GM21825 (cell line): ENCODE measurements around the gene PAFAH1B1.
"Not testable (repeated sequence)": the region's sequence is repeated elsewhere in the genome, so short reads cannot be mapped to it uniquely, and the experiment has no call there.

ENCODE experiments used
- ATAC-seq: cut with Tn5 transposase; IDR thresholded peaks from one replicate; pipeline ENCODE4 v1.9.1; 2021; ENCODE audit warnings: mild to moderate bottlenecking, moderate library complexity; ENCODE audit not compliant: unreplicated experiment

Gene PAFAH1B1

DNA sequence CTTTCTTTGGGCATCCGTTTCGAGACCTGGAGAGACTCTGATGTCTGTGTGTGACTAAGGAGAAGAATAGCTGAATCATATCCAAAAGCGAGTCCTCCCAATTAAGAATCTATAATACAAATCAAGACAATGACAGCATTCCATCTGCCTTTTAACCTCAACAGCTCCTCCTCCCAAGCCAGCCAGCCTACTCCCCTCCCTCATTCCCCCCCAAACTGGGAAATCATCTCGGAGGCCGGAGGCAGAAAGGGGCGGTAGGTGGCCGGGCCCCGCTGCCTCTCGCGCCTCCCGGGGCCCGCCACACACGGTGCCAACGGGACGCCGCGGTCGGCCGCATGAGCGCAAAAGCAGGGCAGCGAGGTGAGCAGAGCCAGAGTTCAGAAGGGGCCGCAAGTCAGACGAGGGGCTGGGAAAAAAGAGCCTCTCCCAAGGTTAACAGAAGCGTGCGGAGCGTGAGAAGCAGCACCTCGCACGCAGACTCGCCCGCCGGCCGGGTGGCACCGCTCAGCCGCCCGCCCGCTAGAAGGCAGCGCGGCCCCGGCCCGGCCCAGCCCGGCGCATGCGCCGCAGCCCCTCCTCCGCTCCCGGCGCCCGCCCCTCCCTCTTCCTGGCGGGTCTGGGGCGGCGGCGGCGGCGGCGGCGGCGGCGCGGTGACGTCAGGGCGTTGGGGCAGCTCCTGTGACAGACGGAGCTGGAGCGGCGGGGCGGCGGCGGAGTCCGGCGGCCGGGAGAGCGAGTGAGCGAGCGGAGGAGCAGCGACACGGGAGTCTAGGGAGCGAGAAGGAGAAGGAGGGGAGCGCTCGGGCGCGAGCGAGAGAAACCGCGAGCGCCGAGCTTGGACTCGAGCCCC is at the start of gene PAFAH1B1:
PAFAH1B1 (plus strand) TSS at position 684 of the 850 bp plus-strand sequence. CDS start 44,635 bp downstream, outside the sequence.
- peak; percentile 81 for ATAC-seq

DNA sequence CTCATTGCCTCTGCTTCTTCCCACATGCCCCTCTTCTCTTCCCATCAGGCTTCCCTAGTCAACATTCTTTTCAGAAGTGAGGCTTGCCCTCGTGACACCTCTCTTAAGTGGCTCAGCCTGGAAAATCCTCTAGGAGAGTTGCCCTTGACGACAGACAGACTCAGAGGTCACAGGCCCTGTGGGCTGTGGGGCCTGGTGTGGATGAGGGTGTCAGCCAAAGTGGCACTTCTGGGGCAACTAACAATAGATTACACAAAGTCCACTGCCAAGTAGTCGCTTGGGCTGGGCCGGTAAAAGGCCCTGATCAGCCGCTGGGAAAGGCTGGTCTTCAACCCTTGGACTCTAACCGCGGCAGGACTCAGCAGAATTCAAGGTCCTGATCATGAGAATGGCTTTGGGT is 48.1 kb upstream of the PAFAH1B1 start:
- ATAC-seq = no peak

DNA sequence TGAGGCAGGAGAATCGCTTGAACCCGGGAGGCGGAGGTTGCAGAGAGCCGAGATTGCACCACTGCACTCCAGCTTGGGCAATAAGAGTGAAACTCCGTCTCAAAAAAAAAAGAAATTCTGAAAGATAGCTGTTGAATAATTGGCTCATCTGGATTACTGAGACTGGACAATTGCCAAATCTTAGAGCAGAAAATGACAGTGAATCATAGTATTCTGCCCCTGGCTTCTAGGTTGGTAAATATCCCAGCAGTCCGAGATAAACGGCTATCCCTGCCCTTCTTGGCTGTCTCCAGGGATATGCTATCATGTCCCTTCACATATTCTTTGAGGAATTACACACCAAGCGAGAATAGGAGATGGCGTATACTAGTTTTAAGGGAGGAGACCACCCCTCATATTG is 46.3 kb upstream of the PAFAH1B1 start:
- no peak for ATAC-seq

DNA sequence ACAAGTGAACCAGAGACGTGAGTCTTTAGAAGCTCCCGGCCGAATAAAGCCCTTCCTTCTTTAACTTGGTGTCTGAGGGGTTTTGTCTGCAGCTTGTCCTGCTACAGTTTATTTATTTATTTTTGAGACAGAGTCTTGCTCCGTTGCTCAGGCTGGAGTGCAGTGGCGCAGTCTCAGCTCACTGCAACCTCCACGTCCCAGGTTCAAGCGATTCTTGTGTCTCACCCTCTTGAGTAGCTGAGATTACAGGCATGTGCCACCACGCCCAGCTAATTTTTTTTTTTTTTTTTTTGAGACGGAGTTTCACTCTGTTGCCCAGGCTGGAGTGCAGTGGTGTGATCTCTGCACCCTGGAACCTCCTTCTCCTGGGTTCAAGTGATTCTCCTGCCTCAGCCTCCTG is 45.4 kb upstream of the PAFAH1B1 start:
- not testable (repeated sequence) for ATAC-seq

DNA sequence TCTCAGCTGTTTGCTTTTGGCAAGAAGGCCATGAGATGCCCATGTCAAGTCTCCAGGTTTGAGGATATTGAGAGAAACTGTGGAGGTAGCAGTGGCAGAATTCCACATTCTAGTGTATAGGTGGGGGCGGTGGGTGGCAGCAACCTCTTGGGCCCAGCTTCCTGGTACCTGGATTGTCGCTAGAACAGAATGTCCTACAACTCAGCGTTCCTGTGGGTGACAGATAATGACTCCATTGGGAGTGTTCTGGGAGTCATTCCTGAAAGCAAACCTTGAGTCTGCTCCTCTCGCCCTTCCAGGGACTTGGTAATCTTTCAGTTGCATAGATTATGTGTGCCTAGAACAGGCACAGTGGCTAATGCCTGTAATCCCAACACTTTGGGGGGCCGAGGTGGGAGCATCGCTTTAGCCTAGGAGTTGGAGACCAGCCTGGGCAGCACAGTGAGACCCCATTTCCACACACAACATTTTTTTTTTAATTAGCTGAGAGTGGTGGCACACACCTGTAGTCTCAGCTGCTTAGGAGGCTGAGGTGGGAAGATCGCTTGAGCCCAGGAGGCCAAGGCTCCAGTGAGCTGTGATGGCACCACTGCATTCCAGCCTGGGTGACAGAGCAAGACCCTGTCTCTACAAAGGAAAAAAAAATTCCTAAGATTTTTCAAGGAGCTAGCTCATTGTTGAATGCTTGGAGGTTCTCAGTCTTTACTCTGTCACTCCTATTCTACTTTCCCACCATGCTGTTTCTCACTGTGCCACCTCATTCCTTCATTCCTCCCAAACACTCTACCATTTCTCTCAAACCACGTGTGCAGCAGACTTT is 43.9 kb upstream of the PAFAH1B1 start:
- no peak for ATAC-seq

DNA sequence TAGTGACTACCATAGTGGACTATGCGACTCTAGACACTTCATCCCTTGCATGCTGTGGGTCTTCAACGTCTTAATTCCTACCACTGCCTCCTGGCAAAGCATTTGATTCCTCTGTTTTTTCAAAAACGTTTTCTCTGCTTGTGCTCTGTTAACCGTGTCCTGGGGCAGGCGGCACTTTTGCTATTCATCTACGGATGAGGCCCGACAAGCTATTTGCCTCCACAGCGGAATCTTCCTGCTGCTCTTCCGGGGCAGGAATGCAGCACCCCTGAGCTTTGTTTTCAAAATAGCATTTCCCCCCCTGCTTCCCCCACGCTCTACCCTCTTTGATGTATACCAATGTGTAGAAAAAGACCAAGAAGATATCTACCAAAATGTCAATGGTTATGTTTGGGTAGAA is 42.0 kb upstream of the PAFAH1B1 start:
- ATAC-seq = no peak

DNA sequence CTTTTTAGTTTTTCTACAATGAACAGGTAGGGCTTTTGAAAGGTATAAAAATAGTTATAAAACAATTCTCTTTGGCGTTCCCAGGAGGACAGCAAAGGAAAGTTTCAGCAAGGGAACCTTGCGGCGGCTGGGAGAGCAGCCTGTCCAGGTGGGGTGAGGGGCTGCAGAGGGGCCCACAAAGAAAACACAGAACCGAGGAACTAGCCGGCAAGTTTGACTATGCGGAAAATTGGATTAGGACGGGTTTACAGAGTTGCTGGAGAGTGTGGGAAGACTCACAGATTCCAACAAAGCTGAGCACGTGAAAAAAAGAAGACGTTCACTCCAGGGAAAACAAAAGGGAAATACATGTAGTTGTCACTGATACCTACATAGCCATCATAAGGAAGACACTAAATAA is 41.5 kb upstream of the PAFAH1B1 start:
- no peak for ATAC-seq

DNA sequence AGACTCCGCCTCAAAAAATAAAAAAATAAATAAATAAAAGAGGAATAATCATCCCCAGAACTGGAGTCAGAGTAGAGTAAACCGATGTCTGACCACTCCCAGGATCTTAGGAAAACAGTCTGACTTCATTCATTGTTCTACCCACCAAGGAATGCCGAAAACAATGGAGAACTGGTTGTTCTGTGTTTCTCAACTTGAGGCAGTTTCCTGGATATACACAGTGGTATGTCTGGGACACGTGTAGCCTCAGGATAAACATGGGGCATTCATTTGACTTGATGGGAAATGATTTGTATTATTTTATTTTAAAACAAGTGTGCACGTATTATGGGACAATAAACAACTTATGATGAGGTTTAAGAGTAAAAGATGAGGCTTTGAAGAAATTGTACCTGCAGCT is 32.8 kb upstream of the PAFAH1B1 start:
- no peak for ATAC-seq

DNA sequence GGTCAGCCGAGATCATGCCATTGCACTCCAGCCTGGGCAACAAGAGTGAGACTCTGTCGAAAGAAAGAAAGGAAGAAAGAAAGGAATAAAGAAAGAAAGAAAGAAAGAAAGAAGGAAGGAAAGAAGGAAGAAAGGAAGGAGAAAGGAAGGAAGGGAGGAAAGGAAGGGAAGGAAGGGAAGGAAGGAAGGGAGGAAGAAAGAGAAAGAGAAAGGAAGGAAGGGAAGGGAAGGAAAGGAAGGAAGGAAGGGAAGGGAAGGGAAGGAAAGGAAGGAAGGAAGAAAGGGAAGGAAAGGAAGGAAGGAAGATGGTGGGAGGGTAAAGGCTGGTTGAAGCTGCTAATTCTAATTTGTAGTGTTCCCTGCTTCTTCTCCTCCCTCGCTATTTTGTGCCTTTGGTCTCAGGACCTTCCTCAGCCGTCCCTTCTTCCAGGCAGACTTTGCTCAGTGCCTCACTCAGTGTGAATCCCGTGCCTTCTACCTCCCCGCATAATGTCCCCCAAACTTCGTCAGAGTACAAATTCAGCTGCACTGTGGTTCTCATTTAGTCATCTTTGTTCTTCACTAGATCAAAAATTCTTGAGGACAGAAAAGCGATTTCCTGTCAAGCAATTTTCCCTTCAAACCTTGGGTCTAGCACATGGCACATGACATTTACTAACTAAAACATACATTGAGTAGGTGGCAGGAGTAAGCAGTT is 31.1 kb upstream of the PAFAH1B1 start:
- ATAC-seq = no peak

DNA sequence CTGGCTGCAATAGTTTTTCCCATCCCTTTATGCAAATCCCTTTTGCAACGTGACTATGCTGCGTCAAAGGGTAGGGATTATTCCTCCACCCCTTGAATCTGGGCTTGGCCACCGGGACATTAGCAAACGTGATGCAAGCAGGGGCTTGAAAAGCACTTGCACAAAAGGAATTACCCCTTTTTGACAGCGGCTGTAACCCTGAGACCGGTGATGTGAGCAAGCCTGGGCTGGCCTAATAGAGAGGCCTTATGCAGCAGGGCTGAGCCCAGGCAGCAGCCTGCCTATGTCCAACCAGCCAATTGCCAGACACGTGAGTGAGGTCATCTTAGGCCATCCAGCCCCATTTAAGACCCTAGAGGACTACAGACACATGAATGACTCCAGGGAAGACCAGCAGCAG is 30.4 kb upstream of the PAFAH1B1 start:
- ATAC-seq = no peak

DNA sequence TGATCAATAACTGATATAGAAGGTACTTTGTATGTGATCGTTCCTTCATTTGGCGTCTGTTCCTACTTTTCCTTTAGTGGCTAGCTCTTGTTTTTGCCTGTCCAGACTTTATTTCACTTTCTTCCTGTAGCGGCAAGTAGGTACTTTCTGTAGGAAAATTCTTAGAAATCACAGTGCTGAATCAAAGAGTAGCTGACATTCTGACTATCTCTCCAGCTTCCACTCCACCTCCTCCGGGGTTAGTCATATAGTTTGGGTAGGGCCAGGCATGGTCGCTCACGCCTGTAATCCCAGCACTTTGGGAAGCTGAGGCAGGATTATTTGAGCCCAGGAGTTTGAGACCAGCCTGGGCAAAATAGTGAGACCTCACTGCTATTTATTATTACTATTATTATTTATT is 29.9 kb upstream of the PAFAH1B1 start:
- no peak for ATAC-seq

DNA sequence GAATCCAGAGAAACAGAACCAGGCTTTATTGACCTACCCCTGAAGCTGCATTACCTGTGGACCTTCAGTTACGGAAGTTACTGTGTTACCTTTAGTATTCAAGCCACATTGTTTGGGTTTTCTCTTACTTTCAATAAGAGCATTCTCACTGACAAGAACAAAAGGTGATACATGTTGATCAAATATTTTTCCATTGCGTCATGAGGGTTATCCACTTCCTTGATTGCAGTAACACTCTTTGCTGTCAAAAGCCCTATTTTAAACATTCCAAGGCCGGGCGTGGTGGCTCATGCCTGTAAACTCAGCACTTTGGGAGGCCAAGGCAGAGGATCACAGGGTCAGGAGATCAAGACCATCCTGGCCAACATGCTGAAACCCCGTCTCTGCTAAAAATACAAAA is 28.6 kb upstream of the PAFAH1B1 start:
- ATAC-seq = no peak

DNA sequence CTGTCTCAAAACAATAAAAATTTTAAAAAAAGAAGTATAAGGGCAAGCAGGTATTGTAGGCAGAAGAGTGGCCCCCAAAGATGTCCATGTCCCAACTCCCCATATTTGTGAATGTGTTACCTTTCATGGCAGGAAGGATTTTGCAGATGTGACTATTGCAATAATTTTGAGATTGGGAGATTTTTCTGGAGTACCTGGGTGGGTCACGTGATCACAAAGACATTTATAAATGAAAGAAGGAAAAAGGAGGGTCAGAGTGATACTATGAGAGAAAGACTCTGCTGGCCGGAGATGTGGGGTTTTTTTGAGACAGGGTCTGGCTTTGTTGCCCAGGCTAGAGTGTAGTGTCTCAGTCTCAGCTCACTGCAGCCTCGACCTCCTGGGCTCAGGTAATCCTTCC is 27.4 kb upstream of the PAFAH1B1 start:
- no peak for ATAC-seq

DNA sequence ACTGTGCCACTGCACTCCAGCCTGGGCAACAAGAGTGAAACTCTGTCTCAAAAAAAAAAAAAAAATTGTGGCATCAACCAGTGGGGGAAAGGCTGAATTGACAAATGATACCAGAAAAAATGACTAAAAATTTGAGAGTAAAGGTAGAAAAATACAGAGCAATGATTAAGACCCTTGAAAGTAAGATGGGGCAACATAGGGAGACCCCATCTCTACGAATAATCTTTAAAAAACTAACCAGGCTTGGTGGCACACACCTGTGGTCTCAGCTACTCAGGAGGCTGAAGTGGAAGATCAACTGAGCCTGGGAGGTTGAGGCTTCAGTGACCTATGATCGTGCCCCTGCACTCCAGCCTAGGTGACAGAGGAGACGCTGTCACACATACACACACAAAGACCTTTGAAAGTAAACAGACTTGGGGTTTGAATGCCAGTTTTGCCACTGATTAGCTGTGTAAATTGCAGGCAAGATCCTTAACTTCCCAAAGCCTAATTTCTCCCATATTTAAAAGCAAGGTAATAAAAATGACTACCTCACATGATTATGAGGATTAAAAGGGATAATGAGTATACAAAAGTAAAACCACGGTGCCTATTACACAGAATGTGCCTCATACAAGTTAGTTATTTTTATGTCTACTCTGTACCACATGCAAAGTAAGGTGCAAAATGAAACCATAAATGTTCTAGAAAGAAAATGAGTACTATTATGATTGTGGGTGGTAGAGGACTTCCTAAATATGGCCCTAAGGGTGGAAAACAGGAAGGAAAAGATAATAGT is 21.7 kb upstream of the PAFAH1B1 start:
- ATAC-seq = peak; percentile 87

DNA sequence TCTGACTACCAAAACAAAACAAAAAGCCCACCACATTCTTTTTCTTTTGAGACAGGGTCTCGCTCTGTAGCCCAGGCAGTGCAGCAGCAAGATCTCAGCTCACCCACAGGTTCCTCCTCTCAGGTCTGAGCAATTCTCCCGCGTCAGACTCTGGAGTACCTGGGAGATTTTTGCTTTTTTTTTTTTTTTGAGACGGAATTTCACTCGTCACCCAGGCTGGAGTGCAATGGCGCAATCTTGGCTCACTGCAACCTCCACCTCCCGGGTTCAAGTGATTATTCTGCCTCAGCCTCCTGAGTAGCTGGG is 21.2 kb upstream of the PAFAH1B1 start:
- ATAC-seq = not testable (repeated sequence)

DNA sequence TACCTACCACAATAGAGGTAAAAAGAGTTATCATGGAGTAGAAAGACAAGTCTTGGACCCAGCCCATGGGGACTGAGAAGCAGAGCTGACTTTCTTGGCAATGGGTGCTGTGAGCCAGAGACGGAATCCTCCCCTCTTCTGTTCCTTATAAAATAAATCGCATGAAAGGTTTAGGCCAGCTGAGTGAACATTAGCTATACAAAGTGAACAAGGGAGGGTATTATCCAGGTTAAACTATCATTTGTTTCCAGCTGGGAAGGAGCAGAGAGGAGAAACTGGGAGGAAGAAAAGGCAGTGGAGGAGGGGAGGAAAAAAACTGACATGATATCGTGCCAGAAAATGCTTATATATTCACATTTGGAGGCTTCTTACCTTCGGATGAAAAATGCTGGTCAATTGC is 13.3 kb upstream of the PAFAH1B1 start:
- no peak for ATAC-seq

DNA sequence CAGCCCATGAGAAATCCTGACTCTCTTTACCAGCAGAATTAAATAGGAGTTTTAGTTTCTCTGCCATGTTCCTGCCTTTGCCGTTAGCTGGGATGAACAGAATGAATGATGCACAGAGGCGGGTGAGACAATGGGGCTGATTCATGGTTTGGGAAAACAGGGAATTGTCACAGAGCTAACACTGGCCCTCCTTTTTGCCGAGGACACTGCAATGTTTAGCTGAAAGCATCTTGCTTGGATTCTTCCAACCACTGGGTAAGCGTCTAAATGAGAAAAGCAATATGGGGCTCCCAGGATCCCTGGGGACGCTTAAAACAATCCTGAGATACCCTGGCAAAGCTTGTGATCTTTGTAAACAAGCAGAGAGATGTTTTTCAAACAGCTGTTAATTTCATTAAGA is 12.8 kb upstream of the PAFAH1B1 start:
- ATAC-seq = no peak

DNA sequence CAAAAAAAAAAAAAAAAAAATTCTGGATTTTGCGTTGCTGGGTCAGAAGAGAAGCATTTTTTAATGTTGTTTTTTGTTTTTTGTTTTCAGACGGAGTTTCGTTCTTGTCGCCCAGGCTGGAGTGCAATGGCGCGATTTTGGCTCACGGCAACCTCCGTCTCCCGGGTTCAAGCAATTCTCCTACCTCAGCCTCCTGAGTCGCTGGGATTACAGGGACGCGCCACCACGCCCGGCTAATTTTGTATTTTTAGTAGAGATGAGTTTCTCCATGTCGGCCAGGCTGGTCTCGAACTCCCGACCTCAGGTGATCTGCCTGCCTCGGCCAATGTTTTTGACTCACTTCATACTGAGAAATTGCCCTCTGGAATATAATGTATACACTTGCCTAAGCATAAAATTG is 11.0 kb upstream of the PAFAH1B1 start:
- ATAC-seq = no peak

DNA sequence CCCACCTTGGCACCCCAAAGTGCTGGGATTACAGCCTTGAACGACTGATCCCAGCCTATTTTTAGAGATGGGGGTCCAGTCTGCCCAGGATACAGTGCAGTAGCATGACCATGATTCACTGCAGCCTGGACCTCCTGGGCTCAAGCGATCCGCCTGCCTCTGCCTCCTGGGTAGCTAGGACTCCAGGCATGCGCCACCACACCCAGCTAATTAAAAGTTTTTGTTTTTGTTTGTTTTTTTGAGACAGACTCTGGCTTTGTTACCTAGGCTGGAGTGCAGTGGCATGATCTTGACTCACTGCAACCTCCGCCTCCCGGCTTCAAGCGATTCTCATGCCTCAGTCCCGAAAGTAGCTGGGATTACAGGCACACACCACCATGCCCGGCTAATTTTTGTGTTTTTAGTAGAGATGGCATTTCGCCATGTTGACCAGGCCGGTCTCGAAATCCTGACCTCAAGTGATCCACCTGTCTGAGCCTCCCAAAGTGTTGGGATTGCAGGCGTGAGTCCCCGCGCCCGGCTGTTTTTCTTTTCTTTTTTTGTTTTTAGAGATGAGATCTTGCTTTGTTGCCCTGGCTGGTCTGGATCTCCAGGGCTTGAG is 2.3 kb upstream of the PAFAH1B1 start:
- ATAC-seq = no peak
